NB4 (cell line): ENCODE measurements around the gene RERE.
A peak's percentile ranks its signal among the peaks of the same experiment; 100 is the strongest.

Source experiments
- DNase-seq: peaks from one replicate; pipeline ENCODE4 v3.0.0; 2010; ENCODE audit warnings: low read depth
- H3K4me3 ChIP-seq: one replicate; pipeline ENCODE4 v1.5.1; 2011; ENCODE audit warnings: mild to moderate bottlenecking, low read depth, low read length, moderate library complexity
- CTCF ChIP-seq: IDR thresholded peaks from one replicate; pipeline ENCODE4 v1.5.1; 2012; ENCODE audit warnings: low read depth, low read length
- MAX ChIP-seq: IDR thresholded peaks from 2 replicates; pipeline ENCODE4 v1.6.1; 2011; ENCODE audit warnings: low read depth, low read length
- MYC ChIP-seq: IDR thresholded peaks from 2 replicates; pipeline ENCODE4 v1.6.1; 2011; ENCODE audit warnings: low read depth, low read length
- POLR2A ChIP-seq: IDR thresholded peaks from 2 replicates; pipeline ENCODE4 v1.6.1; 2011; ENCODE audit warnings: mild to moderate bottlenecking; ENCODE audit not compliant: insufficient read length; ENCODE audit errors: extremely low read depth

Gene RERE

DNA sequence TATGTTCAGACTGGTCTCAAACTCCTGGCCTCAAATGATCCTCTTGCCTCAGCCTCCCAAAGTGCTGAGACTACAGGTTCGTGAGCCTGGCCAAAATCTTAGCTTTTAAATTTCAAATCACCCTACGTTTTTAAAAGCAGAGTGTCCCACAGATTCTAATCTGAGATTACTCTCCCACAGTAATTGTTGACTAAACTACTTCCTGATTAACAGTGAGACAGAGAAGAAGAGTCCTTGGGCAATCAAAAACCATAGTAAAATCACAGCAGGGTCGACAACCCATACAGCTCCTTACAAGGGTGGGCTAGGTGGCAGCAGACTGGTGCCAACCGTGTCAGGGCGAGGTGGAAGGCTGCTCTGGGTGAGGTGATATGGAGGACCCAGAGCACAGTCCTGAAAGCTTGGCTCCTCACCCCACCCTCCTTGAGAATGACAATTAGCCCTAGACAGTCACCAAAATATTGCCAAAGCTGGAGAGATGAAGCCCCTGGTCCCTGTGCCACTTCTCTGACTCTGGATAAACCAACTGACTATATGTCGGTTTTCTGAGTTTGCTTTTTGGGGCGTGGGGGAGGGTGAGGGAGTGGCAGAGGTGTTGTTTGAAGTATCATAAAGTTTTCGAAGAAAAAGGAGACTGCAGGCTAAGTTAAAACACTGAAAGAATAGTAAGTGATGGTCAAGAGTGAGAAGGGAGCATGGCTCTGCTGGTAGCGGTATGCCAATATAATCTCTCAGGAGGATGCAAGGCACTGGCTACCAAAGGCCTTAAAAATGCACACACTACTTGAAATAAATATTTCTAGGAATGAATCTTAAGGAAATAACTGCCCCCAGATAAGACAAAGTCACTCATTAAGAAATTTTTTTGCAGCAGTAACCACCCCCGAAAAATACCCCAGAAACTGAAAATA, 412.7 kb downstream of the RERE start:
- no peak for DNase-seq
- H3K4me3 ChIP-seq = no peak overlapping the region
- TF ChIP-seq POLR2A (no peak), CTCF (no peak), MAX (no peak), MYC (no peak)

DNA sequence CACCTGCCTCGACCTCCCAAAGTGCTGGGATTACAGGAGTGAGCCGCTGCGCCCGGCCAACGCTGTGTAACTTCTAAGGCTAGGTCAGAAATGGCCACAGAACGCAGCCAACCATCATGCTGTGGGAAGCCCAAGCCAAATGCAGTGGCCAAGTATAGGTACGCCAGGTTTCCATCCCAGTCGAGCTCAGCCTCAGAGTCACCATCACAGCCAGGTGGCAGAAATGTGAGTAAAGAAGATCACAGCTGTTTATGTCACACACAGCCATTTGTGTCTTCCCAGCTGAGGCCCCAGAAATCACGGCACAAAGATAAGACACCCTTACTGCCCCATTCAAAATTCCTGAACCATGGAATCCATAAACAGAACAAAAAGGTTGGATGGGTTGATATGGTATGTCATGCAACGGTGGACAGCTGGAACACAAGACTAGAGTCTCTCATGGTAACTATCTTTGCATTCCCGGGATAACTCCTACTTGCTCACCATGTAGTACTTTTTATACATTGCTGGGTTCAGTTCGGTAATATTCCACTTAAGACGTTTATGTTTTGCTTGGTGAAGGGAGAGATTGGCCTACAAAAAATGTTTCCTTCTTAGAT, 415.2 kb downstream of the RERE start:
- TF ChIP-seq MAX = no peak
- TF ChIP-seq POLR2A = no peak
- TF ChIP-seq MYC = no peak
- TF ChIP-seq CTCF = no peak
- DNase-seq = no peak

DNA sequence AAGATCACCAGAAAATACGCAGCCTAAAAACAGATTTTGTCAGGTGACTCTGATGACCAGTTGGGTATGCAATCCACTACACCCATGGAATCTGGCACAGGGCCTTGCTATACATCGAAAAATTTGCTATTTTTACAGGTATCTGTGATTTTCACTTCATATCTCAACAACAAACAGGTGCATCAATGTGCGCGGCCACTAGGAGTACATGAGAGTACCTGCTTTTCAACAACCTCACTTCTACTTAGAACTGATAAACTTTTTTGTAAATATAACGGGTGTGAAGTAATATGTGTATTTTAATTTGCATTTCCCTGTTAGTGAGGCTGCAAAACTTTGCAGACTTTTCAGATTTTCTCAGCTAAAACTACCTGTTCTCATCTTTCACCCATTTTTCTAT, 418.8 kb downstream of the RERE start:
- DNase-seq = no peak
- no peak overlapping the region for H3K4me3 ChIP-seq
- no peak for TF ChIP-seq MAX
- no peak for TF ChIP-seq CTCF
- no peak for TF ChIP-seq POLR2A
- TF ChIP-seq MYC = no peak

More for the DNA sequence above, 415.2 kb downstream of the RERE start:
- H3K4me3 ChIP-seq = no peak overlapping the region

DNA sequence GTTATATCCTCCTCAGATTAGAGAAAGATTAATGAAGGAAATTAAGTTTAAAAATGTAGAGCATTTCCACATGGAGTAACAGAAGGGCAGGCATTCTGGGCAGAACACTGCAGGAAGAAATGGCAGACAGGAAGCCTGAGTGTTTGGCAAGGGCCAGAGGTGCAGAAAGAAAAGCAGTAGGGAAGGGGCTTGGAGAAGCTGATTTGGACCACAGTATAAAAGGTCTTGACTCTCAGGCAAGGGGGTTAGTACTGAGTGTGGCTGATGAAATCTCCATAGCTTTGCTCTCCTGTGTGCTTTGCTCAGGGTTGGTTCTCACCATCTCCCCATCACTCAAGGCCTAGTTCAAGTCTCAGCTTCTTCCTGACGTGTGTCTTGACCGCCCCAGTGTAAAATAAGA, 419.4 kb downstream of the RERE start:
- TF ChIP-seq CTCF (no peak), MYC (no peak), POLR2A (no peak), MAX (no peak)
- no peak overlapping the region for H3K4me3 ChIP-seq
- DNase-seq = no peak

DNA sequence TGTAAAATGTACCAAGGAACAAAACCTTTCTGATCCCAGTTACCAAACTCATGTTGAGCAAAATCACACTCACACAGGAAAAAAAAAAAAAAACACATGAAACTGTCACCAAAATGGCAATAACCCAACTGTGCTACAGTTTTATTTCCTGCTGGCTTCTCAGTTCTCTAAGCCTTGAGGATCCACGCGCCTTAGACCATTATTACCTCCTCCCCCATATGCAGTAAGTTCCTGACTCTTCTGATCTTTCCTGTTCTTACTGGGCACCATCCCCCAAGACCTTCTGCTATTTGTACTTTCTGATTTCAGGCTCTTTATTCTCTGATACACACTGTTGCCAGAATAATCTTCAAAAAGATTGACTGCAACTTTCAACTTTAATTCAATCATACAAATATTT, 419.9 kb downstream of the RERE start:
- no peak overlapping the region for H3K4me3 ChIP-seq
- DNase-seq = peak; percentile 51
- TF ChIP-seq MAX (no peak), POLR2A (no peak)

DNA sequence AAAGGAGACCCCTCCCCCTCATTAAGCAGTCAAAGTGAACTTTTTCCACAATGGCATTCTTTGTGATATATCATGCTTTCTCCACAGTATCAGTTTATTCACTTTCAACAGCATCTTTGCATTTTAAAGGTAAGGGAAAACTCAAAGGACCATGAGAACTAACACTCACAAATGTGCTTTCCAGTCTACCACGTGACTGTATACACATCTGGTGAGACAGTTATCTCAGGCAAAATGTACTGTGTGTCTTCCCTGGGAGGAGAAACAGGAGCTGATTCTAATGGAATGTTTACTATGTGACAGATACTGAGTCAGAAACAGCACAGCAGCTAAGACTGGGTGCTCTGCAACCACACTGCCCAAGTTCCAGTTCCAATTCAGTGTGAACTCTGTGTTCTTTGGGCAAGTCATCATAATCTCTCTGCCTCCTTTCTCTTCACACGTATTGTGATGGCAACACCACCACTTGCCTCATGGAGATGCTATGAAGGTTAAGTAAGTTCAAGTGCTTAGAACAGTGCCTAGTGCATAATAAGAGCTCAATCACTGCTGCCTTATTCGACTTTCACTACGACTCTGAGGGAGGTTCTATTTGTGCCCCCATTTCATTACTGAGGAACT, 420.5 kb downstream of the RERE start:
- DNase-seq = no peak
- TF ChIP-seq POLR2A (no peak), MYC (no peak), CTCF (no peak), MAX (no peak)
- no peak overlapping the region for H3K4me3 ChIP-seq
